Vagina (tissue), 2 donors: ENCODE measurements around the gene ATG14. TPM values are rescaled to one million over a fixed set of nuclear protein-coding genes. Genes with fewer than 3 reads are reported as not detected.
"Not testable (repeated sequence)": the region's sequence is repeated elsewhere in the genome, so short reads cannot be mapped to it uniquely, and the experiment has no call there.

Experiments used
- DNase-seq, 2 donors: peaks; one replicate each; pipeline ENCODE4 v3.0.0-alpha.2; 2017; ENCODE audit errors: extremely low spot score in 2 of 2
- H3K27ac ChIP-seq: fragments of 200-600 bp; sonication (generic); one replicate; pipeline ENCODE4 v1.5.1; 2019
- H3K27me3 ChIP-seq: fragments of 200-600 bp; sonication (generic); one replicate; pipeline ENCODE4 v1.5.1; 2019
- H3K36me3 ChIP-seq, 2 donors: fragments of 200-600 bp; sonication (generic); one replicate each; pipeline ENCODE4 v1.5.1; 2017 to 2019
- H3K4me1 ChIP-seq: fragments of 200-600 bp; sonication (generic); one replicate; pipeline ENCODE4 v1.5.1; 2019
- H3K4me3 ChIP-seq, 2 donors: fragments of 200-600 bp; sonication (generic); 1 replicate in 1 of 2; 2 replicates in 1 of 2; pipeline ENCODE4 v1.5.1; 2016 to 2019
- H3K9me3 ChIP-seq: fragments of 200-600 bp; sonication (generic); one replicate; pipeline ENCODE4 v1.5.1; 2019
- CTCF ChIP-seq, 3 experiments: fragments of 450-650 bp in 2 of 3; fragments of 200-600 bp in 1 of 3; sonication (generic) in 1 of 3; IDR thresholded peaks; one replicate each; pipeline ENCODE4 v1.5.1; 2017 to 2019; ENCODE audit warnings: antibody characterized with exemption in 3 of 3, mild to moderate bottlenecking in 2 of 3, moderate library complexity in 2 of 3
- POLR2A ChIP-seq, 2 donors: fragments of 450-650 bp; IDR thresholded peaks; one replicate each; pipeline ENCODE4 v1.6.1; 2017; ENCODE audit warnings: antibody characterized with exemption in 2 of 2, mild to moderate bottlenecking in 2 of 2, moderate library complexity in 2 of 2
- POLR2AphosphoS5 ChIP-seq, 2 donors: sonication (generic); formaldehyde crosslinking; IDR thresholded peaks; one replicate each; pipeline ENCODE4 v1.9.0; 2017; ENCODE audit warnings: antibody characterized with exemption in 2 of 2, mild to moderate bottlenecking in 2 of 2, low read depth in 1 of 2; ENCODE audit not compliant: insufficient read depth in 1 of 2
- intact Hi-C: fragments of 100-400 bp; cut with DNase I; formaldehyde crosslinking; loops from one replicate; pipeline ENCODE4 v1.15.1; 2023
- total RNA-seq: library from RNA; depleted of rRNA; stranded (reverse); fragments of >200 nt; gene quantifications from one replicate; pipeline ENCODE4 v1.2.3, GENCODE V29; 2016

ATG14 gene
- total RNA-seq, 1 donor from 2014 or later, result 11.5 TPM

- no peaks in the 10 kb centered on the region for H3K4me1 ChIP-seq
- intact Hi-C loops, result no loop called here
- no peaks in the 10 kb centered on the region for H3K9me3 ChIP-seq
- H3K36me3 ChIP-seq, result no peaks in the 10 kb centered on the region
- no peak overlapping the region for H3K4me3 ChIP-seq
- H3K27ac ChIP-seq, result no peak overlapping the region
- TF ChIP-seq POLR2AphosphoS5 (IDR thresholded peaks at IDR 0.05; ENCODE audit: insufficient read depth in 1 of 2, low read depth in 1 of 2) (no peak), POLR2A (IDR thresholded peaks at IDR 0.05) (no peak), CTCF (IDR thresholded peaks at IDR 0.05) (no peak)
- H3K27me3 ChIP-seq, result no peaks in the 10 kb centered on the region
- no peak for DNase-seq
These were observed 13.5 kb upstream of the ATG14 start for GRCh38 chr14:55425091-55425490.

DNA sequence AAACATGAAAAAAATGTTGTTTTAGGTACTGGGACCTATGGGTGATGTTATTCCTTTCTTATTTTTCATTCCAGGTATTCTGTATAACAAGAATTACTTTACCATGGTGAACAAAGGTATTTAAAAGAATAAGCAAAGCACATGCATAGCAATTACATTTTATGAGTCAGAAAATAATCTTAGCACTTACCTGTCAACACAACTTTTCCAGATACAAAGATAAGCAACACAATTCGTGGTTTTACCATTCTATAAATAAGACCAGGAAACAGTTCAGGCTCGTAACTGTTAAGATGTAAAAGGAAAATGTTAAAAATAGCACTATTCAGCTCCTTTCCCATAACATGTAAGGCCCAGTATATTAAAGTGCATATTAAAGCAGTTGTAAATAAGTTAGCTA is 12.3 kb upstream of the ATG14 start:
- H3K4me1 ChIP-seq, result no peaks in the 10 kb centered on the region
- TF ChIP-seq POLR2AphosphoS5 (IDR thresholded peaks at IDR 0.05; ENCODE audit: insufficient read depth in 1 of 2, low read depth in 1 of 2) (no peak), CTCF (IDR thresholded peaks at IDR 0.05) (no peak), POLR2A (IDR thresholded peaks at IDR 0.05) (no peak)
- no peaks in the 10 kb centered on the region for H3K27me3 ChIP-seq
- no peaks in the 10 kb centered on the region for H3K36me3 ChIP-seq
- H3K9me3 ChIP-seq, result no peaks in the 10 kb centered on the region
- H3K27ac ChIP-seq, result no peak overlapping the region
- intact Hi-C loops, result no loop called here
- no peak overlapping the region for H3K4me3 ChIP-seq
- no peak for DNase-seq

DNA sequence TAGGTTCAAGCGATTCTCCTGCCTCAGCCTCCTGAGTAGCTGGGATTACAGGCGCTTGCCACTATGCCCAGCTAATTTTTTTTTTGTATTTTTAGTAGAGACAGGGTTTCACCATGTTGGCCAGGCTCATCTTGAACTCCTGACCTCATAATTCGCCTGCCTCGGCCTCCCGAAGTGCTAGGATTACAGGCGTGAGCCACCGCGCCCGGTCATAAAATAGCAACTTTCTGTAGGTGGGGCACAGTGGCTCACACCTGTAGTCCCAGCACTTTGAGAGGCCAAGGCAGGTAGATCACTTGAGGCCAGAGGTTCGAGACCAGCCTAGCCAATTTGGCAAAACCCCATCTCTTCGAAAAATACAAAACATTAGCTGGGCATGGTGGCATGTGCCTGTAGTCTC is 10.7 kb upstream of the ATG14 start:
- H3K27me3 ChIP-seq, intact Hi-C loops, H3K36me3 ChIP-seq, H3K27ac ChIP-seq, H3K9me3 ChIP-seq, DNase-seq, H3K4me1 ChIP-seq, H3K4me3 ChIP-seq: not testable (repeated sequence)

DNA sequence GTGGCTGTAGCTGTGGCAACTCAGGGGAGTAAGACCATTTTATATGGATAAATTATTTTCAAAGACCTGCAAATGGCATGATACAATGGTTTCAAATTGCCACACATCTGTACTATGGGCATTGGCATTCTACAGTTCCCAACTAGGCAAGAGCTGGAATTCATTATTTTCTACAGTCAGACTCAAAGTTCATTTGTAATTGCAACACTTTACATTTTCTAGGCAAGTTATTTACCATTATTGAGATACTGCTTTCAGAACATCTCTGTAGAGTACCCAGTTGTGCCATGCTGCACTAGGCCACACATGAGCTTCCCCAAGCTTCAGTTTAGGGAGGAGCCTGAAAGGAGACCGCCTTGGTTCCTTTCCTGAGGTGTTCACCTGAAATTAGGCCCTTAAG is 8.0 kb upstream of the ATG14 start:
- intact Hi-C loops, result no loop called here
- DNase-seq, result no peak
- Histone ChIP-seq H3K27me3 (no peaks in the 10 kb centered on the region), H3K4me3 (no peak overlapping the region), H3K36me3 (no peaks in the 10 kb centered on the region), H3K27ac (no peak overlapping the region), H3K9me3 (no peaks in the 10 kb centered on the region), H3K4me1 (no peaks in the 10 kb centered on the region)
- TF ChIP-seq POLR2A (IDR thresholded peaks at IDR 0.05) (no peak), POLR2AphosphoS5 (IDR thresholded peaks at IDR 0.05; ENCODE audit: insufficient read depth in 1 of 2, low read depth in 1 of 2) (no peak), CTCF (IDR thresholded peaks at IDR 0.05) (no peak)

- no peak for DNase-seq
- Histone ChIP-seq H3K4me1 (no peaks in the 10 kb centered on the region), H3K27me3 (no peaks in the 10 kb centered on the region), H3K4me3 (no peak overlapping the region), H3K9me3 (no peaks in the 10 kb centered on the region), H3K27ac (no peak overlapping the region), H3K36me3 (no peaks in the 10 kb centered on the region)
- TF ChIP-seq POLR2A (IDR thresholded peaks at IDR 0.05), result no peak
- no peak for TF ChIP-seq CTCF (IDR thresholded peaks at IDR 0.05)
- TF ChIP-seq POLR2AphosphoS5 (IDR thresholded peaks at IDR 0.05; ENCODE audit: insufficient read depth in 1 of 2, low read depth in 1 of 2), result no peak
- intact Hi-C loops, result no loop called here
These were observed 6.8 kb upstream of the ATG14 start for GRCh38 chr14:55418411-55418810.

DNA sequence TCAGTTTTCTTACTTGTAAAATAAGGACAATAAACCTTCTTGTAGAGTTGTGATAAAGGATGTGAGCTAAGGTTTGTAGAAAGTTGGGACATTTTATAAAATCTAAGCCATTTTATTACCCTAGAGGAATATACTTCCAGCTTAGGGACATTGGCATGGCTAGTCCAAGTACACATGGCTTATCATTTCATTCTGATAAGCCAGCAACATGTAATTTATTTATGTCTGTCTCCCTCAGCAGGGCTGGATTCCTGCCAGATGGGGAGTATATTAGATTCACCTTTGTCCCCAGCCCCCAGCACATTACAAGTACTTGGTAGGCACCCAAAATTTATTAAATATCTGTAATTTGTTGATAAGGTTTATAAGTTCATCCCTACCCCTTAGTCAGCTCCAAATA is 6.3 kb upstream of the ATG14 start:
- no peaks in the 10 kb centered on the region for H3K36me3 ChIP-seq
- intact Hi-C loops, result no loop called here
- H3K4me1 ChIP-seq, result no peaks in the 10 kb centered on the region
- DNase-seq, result no peak
- no peaks in the 10 kb centered on the region for H3K27me3 ChIP-seq
- H3K4me3 ChIP-seq, result no peak overlapping the region
- H3K27ac ChIP-seq, result no peak overlapping the region
- no peaks in the 10 kb centered on the region for H3K9me3 ChIP-seq
- no peak for TF ChIP-seq CTCF (IDR thresholded peaks at IDR 0.05)
- no peak for TF ChIP-seq POLR2AphosphoS5 (IDR thresholded peaks at IDR 0.05; ENCODE audit: insufficient read depth in 1 of 2, low read depth in 1 of 2)
- no peak for TF ChIP-seq POLR2A (IDR thresholded peaks at IDR 0.05)
